ENCODE data around the gene ZNF574.
"Not testable (repeated sequence)": the region's sequence is repeated elsewhere in the genome, so short reads cannot be mapped to it uniquely, and the experiment has no call there.

ZNF574 gene

DNA sequence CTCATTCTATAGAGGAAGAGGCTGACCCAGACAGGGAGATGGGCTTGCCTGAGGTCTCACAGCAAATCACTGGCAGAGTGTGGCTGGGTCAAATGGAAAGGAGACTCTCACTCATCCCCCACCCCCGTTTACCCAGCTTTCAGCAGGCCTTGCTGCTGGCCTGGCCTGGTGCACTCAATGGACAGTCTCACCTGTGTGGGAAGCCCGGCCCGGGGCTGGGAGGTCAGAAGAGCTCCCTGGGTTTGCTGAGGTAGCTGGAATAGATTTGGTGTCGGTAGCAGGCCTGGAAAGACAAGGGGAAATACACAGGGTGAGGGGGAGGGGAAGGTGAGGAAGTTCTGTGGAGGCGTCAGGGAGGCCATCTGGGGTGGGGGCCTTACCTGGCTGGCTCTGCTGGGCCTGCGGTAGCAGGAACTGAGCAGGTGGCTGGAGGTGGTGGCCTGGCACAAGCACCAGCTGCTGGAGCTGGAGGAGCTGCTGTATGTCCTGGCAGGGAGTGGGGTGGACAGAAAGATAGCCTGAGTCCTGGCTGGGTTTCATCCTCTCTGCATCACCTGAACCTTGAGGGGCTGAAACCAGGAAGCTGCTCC lies 23.5 kb downstream of the ZNF574 start:
- DNase-seq (ENCODE audit: low read depth) = no peak

DNA sequence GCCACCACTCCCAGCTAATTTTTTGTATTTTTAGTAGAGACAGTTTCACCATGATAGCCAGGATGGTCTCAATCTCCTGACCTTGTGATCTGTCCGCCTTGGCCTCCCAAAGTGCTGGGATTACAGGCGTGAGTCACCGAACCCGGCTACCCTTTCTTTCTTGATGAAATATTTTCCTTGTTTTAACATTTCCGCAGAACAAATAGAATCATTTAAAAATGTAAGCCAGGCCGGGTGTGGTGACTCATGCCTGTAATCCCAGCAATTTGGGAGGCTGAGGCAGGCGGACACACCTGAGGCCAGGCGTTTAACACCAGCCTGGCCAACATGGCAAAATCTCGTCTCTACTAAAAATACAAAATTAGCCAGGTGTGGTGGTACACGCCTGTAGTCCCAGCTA lies 24.3 kb downstream of the ZNF574 start:
- not testable (repeated sequence) for DNase-seq (ENCODE audit: low read depth)

GRCh38 chr19:42102877-42103276 lies 26.9 kb downstream of the ZNF574 start:
- DNase-seq (ENCODE audit: low read depth) = no peak

GRCh38 chr19:42105368-42105767 lies 29.4 kb downstream of the ZNF574 start:
- DNase-seq (ENCODE audit: low read depth) = no peak

DNA sequence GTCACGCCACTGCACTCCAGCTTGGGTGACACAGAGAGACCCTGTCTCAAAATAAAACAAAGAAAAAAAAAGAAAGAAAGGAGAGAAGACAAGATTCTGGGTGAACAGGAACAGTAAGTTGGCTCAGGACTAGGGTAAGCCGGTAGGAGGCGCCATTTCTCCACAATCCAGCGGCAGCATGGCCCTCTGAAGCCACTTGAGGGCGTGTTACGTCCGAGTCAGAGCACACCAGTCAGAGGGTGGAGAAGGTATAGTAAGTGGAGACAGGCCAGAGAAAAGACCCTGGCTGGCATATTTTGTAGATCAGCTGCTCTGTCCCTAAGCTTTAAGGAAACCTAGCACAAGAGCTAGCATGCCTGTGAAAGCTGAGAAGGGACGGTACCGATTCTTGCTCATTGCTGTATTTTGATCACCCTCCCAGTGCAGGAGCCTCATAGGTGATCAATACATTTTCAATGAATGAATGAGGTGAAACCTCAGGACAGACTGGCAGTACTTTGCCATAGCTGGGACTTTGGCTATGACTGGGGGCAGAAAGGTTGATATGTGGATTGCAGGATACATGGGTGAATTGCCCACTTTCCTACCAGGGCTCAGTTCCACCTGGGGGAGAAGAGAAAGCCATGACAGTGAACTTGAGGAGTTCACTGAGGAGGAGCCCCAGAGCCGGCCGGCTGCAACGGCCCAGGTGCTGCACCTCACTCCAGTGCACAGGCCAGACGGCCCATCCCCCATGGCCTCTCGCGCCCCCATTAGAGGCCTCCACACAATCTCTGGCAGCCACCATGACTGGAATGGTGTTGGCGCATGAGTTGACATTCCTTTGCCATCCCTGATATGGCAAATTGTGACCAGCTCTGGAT lies 32.8 kb downstream of the ZNF574 start:
- DNase-seq (ENCODE audit: low read depth) = peak; percentile 76

- DNase-seq (ENCODE audit: low read depth) = no peak
These were observed 33.9 kb downstream of the ZNF574 start for GRCh38 chr19:42109896-42110295.

DNA sequence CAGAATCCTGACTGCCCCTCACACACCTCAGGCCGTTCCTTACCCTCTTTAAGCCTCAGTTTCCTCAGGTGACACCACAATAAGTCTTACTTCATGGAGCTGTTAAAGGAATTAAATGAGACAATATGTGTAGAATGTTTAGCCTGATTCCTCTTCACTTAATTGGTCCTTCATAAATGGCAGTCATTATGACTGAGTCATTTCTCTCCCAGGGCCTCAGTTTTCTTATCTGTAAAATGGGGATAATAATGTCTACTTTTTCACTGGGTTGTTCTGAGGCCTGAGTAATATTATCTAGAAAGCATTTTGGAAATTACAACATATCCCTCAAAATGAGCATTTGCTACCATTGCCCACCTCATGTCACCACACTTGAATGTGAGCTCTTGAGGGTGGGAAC lies 34.7 kb downstream of the ZNF574 start:
- DNase-seq (ENCODE audit: low read depth) = no peak

- no peak for DNase-seq (ENCODE audit: low read depth)
These were observed 35.4 kb downstream of the ZNF574 start for GRCh38 chr19:42111384-42111783.

DNA sequence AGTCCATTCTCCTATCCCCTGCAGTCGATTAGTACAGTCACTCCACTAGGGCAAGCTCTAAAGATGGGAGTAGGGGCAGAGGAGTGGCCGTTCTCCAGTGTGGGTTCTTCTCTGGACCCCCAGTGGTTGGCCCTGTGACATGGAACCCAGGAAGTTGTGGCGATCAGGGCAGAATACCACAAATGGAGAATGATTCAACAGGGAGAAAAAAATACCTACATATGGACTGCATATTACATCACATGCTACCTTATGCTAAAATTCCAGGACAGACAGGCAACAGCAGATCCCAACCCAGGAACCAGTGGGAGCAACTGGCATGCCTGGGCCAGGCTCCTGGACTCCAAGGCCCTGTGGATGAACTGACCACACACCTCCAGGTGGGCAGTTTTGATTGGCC lies 35.8 kb downstream of the ZNF574 start:
- no peak for DNase-seq (ENCODE audit: low read depth)

GRCh38 chr19:42113641-42114348 lies 37.8 kb downstream of the ZNF574 start:
- DNase-seq (ENCODE audit: low read depth) = no peak

GRCh38 chr19:42114412-42114811 lies 38.4 kb downstream of the ZNF574 start:
- no peak for DNase-seq (ENCODE audit: low read depth)

- DNase-seq (ENCODE audit: low read depth) = no peak
These were observed 39.3 kb downstream of the ZNF574 start for GRCh38 chr19:42115219-42115618.

DNA sequence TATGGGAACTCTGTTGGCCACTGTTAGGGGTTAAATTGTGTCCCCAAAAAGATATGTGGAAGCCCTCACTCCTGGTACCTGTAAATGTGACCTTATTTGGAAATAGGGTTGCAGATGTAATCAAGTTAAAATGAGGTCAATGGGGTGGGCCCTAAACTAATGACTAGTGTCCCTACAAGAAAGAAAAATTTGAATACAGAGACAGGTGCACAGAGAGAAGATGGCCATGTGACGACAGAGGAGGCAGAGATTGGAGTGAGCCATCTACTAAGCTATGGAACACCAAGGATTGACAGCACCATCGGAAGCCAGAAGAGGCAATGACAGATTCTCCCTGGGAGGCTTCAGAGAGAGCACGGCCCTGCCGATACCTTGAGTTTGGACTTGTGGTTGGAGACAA lies 39.7 kb downstream of the ZNF574 start:
- no peak for DNase-seq (ENCODE audit: low read depth)

GRCh38 chr19:42116308-42117075 lies 40.5 kb downstream of the ZNF574 start:
- no peak for DNase-seq (ENCODE audit: low read depth)

DNA sequence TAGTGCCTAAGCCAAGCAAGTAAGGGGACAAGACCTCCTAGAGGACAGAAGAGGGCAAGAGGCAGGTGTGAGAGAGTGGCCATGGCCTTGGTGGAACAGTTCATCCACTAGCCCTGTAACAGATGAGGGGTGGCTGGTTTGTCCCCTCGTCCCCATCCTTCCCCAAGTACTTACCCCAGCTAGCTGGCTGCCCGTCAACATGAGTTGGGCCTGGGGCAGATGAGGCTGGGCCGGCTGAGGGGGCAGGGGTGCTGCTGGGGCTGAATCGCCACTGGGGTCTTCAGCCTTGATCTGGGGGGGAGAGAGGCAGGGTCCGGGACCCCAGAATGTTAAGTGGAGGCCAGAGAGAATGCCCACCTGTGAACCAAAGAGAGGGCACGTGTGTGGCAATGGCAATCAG lies 41.1 kb downstream of the ZNF574 start:
- no peak for DNase-seq (ENCODE audit: low read depth)

GRCh38 chr19:42120276-42120980 lies 44.5 kb downstream of the ZNF574 start:
- no peak for DNase-seq (ENCODE audit: low read depth)

GRCh38 chr19:42121036-42121621 lies 45.2 kb downstream of the ZNF574 start:
- no peak for DNase-seq (ENCODE audit: low read depth)

GRCh38 chr19:42121656-42122069 lies 45.7 kb downstream of the ZNF574 start:
- DNase-seq (ENCODE audit: low read depth) = peak; percentile 48

DNA sequence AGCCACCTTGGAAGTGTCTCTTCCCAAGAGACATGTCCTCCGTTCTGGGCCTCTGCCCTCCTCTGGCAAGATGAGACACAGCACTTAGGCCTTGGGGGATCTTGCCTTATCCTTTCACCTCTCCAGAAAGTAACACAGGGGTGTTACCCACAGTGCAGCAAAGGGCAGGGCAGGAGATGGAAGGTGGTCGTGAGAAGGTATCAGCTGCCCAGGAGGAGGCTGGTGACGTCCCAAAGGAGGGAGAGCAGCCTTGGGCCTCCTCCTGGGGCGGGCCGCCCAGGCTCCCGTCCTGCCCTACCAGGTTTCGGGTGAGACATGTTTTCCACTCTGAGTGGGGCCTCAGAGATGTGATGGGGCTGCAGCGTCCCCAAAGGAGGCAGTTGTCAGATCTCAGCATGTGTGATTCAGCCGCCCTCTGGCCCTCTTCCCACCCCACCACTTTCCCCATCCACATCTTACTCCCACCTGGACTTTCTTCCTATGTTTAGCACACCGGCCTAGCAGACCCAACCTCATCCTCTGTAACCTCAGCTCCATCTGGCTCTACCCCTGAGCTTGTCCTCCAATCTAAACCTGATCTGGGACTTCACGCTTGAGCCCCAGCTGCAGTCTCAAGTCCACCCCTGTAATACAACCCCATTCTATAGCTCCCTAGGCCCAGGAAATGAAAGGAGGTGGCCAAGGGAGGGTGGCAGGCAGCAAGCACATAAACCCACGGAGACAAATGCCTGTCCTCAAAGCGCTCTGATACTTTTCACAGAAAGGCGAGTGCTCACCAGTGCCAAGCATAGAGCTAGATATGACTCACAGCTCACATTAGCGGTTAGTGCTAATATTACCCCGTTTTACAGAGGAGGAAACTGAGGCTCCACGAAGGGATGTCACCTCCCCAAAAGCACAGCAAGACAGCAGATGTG lies 47.0 kb downstream of the ZNF574 start:
- DNase-seq (ENCODE audit: low read depth) = no peak

DNA sequence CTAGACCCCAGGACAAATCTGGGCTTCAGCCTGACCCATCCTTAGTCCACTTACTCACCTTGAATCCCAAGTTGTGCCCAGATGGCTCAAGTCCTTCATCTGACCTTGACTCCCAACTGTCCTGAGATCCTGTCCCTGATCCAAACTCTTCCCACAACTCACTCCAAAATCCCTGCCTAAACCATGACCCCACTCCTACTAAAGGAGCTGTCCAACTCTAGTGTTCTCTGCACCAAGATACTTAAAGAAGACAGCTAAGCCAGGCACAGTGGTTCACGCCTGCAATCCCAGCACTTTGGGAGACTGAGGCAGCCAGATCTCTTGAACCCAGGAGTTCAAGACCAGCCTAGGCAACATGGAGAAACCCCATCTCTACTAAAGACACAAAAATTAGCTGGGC lies 47.8 kb downstream of the ZNF574 start:
- no peak for DNase-seq (ENCODE audit: low read depth)
